GM18507 (cell line): ENCODE measurements around the gene RBMS1.

Experiments used
- DNase-seq: peaks from one replicate; pipeline ENCODE4 v3.0.0; 2011; ENCODE audit warnings: low read depth; ENCODE audit not compliant: insufficient read length; ENCODE audit errors: extremely low spot score
- FAIRE-seq: peaks from 2 replicates; lab custom pipeline; 2011; peaks lifted over from hg19 to GRCh38; lab: Jason Lieb, UNC

Gene RBMS1

DNA sequence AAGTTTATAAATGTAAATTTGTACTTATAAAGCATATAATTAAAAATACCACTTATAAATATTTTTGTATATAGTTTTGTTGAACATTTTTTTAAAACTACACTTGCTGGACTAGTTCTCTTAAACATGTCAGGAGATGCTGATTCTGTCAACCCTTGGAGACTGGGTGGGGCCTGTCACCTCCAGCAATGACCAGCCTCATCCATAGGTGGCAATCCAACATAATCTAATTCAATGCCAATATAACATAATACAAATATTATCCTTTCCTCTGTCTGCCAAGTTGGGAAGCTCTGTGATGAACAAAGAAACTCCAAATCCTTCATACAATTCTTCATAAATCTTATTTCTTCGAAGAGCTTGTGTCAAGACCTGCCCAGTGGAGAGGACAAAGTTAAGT, 140.4 kb downstream of the RBMS1 start:
- DNase-seq: no peak
- FAIRE-seq: no peak

DNA sequence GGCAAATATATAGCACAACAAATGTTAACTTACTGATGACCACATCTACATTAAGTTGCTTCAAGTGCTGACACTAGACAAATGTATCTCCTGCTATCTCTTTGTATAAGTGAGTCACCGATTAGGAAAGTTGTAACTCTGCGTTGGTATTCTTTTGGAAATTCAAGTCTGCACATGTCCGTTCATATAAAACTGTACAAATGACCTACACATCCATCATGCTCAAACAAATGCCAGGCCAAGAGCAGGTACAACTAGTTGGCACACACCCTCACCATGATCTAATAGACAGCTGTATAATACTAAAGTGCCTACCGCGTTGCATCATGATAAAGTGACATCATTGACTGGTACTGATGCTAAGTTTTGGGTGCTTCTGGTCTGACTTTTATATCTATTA, 141.1 kb downstream of the RBMS1 start:
- FAIRE-seq: no peak
- DNase-seq: no peak

DNA sequence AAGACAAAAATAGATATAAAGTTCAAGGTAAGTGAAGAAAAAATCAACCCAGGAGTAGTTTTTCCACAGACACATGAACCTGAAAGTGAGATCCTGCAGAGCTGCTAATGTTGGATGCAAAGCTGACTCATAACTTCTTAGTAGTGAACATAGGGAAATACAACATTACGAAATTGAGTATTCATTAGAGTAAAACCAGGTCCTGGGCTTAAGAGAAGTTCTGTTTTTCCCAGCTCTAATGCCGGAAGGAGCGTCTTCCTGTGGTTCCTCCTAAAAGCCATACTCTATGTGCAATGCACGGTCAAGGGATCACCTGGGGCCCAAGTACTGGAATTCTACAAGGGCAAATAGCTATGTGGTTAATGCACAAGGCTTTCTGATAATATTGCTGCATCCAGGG, 141.7 kb downstream of the RBMS1 start:
- no peak for DNase-seq
- FAIRE-seq: no peak

- FAIRE-seq: no peak
- no peak for DNase-seq
Observed at GRCh38 chr2:160349306-160349705, 144.3 kb downstream of the RBMS1 start.

DNA sequence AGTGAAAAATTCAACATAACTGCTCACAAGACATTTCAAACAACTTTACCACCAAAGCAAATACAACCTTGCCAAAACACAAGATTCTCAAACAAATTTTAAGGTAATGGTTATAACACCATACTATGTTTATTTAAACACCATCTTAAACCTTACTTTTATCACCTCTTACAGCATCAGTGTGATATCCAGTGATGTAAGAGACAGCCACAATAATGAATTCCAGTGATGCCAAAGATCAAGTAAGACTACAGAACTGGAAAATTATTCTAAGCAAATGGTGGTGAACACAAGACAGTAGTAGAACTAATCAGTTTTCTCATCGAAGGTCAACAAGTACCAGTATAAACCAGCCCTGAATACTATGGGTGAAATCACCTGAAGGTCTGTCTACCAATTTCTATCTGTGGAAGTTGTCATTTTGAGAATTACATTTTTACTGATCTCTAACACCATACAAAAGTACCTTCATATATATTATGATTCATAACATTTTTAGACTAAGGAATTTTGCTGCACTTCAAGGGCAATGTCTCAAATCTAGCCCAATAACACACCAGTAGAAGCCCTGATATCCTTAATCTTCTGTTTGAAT, 146.2 kb downstream of the RBMS1 start:
- FAIRE-seq: no peak
- no peak for DNase-seq

DNA sequence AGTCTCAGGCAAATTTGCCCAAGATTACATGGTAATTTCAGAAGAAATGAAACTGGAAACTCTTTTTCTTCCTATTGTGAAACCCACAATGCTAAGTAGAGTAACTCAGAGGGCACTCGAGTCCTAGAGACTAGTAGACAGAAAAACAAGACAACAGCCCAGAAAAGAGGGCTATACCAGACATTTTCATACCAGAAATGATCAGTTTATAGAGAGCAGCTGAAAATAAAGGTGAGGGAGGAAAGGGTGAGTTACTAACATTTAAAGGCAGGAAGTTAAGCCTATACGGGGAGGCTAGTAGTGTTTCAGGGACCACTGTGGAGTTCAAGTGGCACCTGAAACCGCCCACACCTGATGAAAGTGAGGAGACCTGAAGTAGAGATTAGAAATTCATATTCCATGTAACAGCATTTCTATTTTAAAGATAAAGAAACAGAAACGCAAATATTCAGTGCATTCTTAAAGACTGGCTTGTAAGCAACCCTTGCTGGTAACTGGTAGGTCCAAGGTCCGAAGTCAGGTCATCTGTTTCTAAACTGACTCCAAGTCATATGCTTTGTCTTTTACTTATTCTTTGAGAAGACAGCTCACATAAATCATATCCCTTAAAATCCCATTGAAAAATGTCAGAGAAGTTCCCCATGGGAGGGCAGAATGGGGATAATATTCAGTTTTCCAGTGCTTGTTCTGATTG, 148.4 kb downstream of the RBMS1 start:
- FAIRE-seq (no peak), DNase-seq (no peak)

GRCh38 chr2:160343404-160343803, 150.2 kb downstream of the RBMS1 start:
- FAIRE-seq (no peak), DNase-seq (no peak)

- no peak for DNase-seq
- FAIRE-seq: no peak
Observed at GRCh38 chr2:160339726-160340125, 153.9 kb downstream of the RBMS1 start.

DNA sequence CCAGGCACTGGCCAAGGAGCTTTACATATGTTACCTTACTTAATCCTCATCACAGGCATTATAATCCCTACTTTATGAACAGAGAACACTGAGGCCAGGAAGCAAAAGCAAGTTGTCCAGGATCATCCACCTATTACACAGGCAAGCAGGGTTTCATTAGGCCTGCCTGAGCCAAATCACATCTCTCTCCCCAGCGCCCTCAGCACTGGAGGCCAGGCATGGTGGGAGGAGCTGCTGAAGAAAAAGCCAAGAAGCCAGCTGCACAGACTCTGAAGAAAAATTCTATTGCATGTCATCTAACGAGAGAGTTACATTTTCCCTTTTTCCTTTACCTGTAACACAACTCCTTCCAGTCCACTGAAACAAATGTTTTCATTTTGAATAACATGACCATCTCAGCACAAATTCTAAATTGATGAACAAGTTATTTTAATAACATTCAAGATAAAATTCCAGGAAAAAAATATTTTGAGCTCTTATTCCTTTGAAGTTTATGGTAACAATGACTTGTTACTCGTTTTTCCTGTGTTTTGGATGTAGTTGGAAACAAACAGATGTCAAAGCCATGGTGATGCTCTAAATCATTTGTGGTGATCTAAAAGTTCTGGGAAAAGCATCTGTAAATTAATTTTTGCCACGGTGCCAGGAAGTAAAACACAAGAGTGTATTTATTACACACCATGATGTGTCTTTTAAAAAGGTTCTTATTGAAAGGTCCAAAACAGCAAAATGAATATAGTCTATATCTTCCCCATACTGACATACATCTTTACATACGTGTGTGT, 154.5 kb downstream of the RBMS1 start:
- DNase-seq (no peak), FAIRE-seq (no peak)

DNA sequence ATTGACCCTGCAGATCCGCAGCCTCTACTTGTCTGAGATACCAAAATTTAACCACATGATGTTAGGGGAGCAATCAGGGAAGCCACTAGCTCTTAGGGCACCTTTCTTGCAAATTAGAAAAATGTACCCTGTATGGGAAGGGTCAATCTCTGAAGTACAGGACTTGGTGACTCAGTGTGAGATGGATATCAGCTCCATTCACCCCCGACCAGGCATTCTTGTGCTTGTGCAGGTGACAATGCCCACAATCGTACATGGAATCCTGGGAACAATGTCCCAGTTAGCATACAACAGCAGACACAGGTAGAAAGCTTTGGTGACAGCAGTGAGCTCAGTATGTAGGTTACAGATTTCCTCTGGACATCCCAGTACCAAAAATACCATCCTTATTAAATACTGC, 155.9 kb downstream of the RBMS1 start:
- DNase-seq (no peak), FAIRE-seq (no peak)

DNA sequence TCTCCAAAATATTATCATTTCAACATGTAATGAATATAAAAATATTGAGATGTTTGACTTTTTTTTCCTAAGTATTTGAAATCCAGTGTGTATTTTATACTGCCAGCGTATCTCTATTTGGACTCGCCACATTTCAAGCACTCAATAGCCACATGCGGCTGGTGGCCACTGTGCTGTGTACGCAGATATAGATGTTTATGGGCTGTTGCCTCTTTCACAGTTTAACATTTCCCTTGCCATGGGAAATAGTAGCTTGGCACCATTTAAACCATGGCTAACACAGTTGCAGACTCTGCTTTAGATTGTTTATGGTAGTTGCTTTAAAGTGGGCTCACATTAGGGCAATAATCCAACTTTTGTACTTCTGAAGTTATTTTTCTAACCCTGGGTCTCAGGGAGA, 157.0 kb downstream of the RBMS1 start:
- DNase-seq: no peak
- FAIRE-seq: no peak

GRCh38 chr2:160336105-160336504, 157.5 kb downstream of the RBMS1 start:
- DNase-seq (no peak), FAIRE-seq (no peak)

DNA sequence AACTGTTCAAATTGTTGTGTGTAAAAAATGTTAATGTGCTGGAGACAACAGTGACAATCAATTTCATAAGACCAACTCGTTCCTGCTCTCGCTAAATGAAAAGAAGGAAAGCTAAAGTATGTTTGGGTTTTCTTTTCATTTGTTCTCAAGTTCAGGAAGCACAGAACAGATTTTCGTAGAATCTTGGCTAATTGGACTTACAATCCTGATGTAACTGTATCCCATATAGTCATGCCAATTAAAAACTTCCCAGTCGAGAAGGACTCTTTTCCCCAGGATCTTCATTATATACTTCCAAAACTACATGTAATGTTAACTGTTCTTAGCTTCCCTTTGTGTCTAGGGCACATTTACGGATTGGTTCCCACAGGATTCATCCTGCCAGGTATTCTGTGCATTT, 158.2 kb downstream of the RBMS1 start:
- DNase-seq (no peak), FAIRE-seq (no peak)

DNA sequence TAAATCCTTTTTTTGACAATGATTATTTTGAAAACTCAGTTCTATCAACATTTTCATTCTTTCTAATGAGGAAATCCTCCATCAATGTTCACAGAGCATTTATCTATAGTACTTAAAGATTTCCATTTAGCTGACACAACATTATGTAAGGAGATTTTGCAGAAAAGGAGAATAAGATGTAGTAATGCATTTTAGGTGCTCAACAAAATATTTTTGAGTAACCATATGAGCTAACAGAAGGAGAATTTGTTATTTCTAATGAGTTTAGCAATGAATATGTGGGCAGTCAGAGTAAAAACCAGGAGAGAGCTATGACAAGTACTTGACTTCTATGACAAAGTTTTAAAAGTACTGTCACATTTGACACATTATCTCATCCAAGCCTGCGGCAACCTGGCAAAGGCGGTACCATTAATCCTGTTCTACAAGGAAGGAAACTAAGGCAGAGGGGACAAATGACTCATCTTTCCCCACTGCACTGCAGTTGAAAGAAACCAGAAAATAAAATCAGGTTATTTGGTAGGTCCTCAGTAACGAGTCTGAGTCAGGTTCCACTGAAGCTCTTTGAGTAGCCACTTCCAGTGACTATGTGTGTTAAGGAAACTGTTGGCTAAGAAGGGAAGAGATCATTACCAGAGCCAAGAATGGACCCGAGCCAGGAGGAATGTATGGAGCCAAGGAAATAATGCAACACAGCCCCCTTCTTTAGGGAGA, 159.4 kb downstream of the RBMS1 start:
- FAIRE-seq (no peak), DNase-seq (no peak)

- DNase-seq (no peak), FAIRE-seq (no peak)
Observed at GRCh38 chr2:160333324-160334027, 160.1 kb downstream of the RBMS1 start.

GRCh38 chr2:160332318-160332717, 161.3 kb downstream of the RBMS1 start:
- FAIRE-seq (no peak), DNase-seq (no peak)

- DNase-seq: no peak
- FAIRE-seq: no peak
Observed at GRCh38 chr2:160331258-160332025, 162.2 kb downstream of the RBMS1 start.

DNA sequence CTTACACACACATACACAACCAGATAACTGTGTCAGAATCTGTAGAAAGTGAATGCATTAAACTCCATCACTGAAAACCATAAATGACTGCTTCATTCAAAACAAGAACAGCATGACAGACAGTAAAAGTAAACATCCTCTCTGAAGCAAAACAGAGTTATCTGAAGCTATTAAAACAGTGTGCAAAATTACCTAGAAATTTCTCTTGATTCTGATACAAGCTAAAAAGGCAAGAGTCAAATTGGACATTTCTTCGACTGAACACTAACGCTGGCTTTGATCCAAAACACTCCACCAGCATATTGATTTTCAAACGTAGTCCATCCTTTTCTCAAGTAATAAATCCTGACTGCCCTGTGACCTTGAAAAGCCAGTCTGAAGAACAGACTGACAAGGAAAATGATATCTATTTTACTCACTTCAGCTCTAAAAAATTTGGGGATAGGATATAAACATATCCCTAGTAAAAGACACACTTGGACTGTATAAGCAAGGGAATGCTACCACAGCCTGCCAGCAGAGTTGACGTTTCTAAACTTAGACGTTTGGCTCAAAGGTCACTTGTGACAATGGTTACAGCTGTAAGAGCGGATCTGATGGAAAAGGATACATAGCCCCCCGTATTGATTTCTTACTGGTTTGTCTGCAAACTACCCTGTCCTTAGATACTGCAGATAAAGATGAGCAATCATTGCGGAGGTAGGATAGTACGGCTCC, 164.6 kb downstream of the RBMS1 start:
- FAIRE-seq (no peak), DNase-seq (no peak)
